Tibial nerve (tissue), 4 donors: Measurements from ENCODE around the gene GNAQ. TPM values are rescaled to one million over a fixed set of nuclear protein-coding genes. Genes with fewer than 3 reads are reported as not detected.
"Not testable (repeated sequence)": the region's sequence is repeated elsewhere in the genome, so short reads cannot be mapped to it uniquely, and the experiment has no call there.

ENCODE experiments used
- DNase-seq, 2 donors: peaks; one replicate each; pipeline ENCODE4 v3.0.0-alpha.2; 2019; ENCODE audit warnings: low spot score in 2 of 2
- H3K27ac ChIP-seq, 4 donors: fragments of 200-600 bp; sonication (generic) in 3 of 4; one replicate each; pipeline ENCODE4 v1.5.1; 2017 to 2019; ENCODE audit warnings: mild to moderate bottlenecking in 1 of 4
- H3K27me3 ChIP-seq, 2 donors: fragments of 200-600 bp; sonication (generic) in 1 of 2; one replicate each; pipeline versions ENCODE4 v1.5.1 to v1.6.0; 2017 to 2019
- H3K36me3 ChIP-seq, 3 donors: fragments of 200-600 bp; sonication (generic); one replicate each; pipeline ENCODE4 v1.5.1; 2018 to 2019
- H3K4me1 ChIP-seq, 4 donors: fragments of 200-600 bp; sonication (generic) in 3 of 4; one replicate each; pipeline ENCODE4 v1.5.1; 2017 to 2019
- H3K4me3 ChIP-seq, 4 donors: fragments of 200-600 bp; sonication (generic) in 3 of 4; one replicate each; pipeline ENCODE4 v1.5.1; 2017 to 2019; ENCODE audit warnings: mild to moderate bottlenecking in 1 of 4, moderate library complexity in 1 of 4
- H3K9me3 ChIP-seq, 4 donors: fragments of 200-600 bp; sonication (generic) in 3 of 4; one replicate each; pipeline ENCODE4 v1.5.1; 2017 to 2019
- EP300 ChIP-seq, 2 donors: sonication (generic); formaldehyde crosslinking; IDR thresholded peaks; one replicate each; pipeline ENCODE4 v1.6.1; 2017; ENCODE audit warnings: antibody characterized with exemption in 2 of 2, mild to moderate bottlenecking in 1 of 2
- POLR2A ChIP-seq, 2 donors: fragments of 450-650 bp; IDR thresholded peaks; one replicate each; pipeline ENCODE4 v1.6.1; 2017; ENCODE audit warnings: antibody characterized with exemption in 2 of 2, mild to moderate bottlenecking in 2 of 2, moderate library complexity in 2 of 2
- WGBS, 2 donors: methylation state at CpG; one replicate each; pipeline ENCODE4 v1.1.5; 2018; 5-methylcytosine and 5-hydroxymethylcytosine counted together
- total RNA-seq, 4 donors: library from RNA; depleted of rRNA; stranded (reverse); fragments of >200 nt; gene quantifications; one replicate each; pipeline ENCODE4 v1.1.0, GENCODE V29; 2016
- TF ChIP-seq, protein P1 (sequence below), 5 experiments: fragments of 200-600 bp in 3 of 5; fragments of 450-650 bp in 2 of 5; sonication (generic) in 3 of 5; IDR thresholded peaks; one replicate each; pipeline ENCODE4 v1.5.1; 2016 to 2019; ENCODE audit warnings: antibody characterized with exemption in 5 of 5, mild to moderate bottlenecking in 3 of 5, moderate library complexity in 2 of 5

GNAQ gene
- total RNA-seq, 4 donors from 2014 or later = 38.7 to 50.3 (median 41.6) TPM

DNA sequence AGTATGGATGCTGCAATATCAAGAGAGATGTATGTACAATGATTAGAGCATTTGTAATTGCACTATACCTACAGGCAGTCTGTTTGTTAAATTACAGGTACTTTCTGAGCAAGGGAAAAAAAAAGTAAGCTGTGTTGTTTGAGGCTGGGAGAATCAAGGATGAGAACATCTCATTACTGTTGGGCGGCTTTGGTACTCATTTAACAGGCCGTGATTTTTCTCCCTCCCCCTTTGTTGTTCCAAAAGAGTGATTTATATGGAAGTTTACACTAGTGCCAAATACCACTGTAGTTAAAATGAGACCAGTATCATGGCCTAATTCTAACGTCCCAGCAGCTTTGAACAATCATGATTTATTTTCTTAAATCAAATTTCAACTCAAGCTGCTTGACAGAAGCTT lies 312.3 kb downstream of the GNAQ start:
- Histone ChIP-seq H3K36me3 (peaks cover 0 to 24% (median 0%) of the 10 kb centered on the region in 3 donors), H3K27ac (no peak overlapping the region), H3K4me1 (peaks cover 0 to 17% (median 0%) of the 10 kb centered on the region in 4 donors), H3K4me3 (no peak overlapping the region), H3K27me3 (no peaks in the 10 kb centered on the region), H3K9me3 (peaks cover 0 to 3% (median 0%) of the 10 kb centered on the region in 4 donors)
- TF ChIP-seq EP300 (IDR thresholded peaks at IDR 0.05) = no peak
- no peak for TF ChIP-seq POLR2A (IDR thresholded peaks at IDR 0.05)
- TF ChIP-seq, protein P1, sequence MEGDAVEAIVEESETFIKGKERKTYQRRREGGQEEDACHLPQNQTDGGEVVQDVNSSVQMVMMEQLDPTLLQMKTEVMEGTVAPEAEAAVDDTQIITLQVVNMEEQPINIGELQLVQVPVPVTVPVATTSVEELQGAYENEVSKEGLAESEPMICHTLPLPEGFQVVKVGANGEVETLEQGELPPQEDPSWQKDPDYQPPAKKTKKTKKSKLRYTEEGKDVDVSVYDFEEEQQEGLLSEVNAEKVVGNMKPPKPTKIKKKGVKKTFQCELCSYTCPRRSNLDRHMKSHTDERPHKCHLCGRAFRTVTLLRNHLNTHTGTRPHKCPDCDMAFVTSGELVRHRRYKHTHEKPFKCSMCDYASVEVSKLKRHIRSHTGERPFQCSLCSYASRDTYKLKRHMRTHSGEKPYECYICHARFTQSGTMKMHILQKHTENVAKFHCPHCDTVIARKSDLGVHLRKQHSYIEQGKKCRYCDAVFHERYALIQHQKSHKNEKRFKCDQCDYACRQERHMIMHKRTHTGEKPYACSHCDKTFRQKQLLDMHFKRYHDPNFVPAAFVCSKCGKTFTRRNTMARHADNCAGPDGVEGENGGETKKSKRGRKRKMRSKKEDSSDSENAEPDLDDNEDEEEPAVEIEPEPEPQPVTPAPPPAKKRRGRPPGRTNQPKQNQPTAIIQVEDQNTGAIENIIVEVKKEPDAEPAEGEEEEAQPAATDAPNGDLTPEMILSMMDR (IDR thresholded peaks at IDR 0.05) = no peak
- 36 to 48% methylated on average over 3 of the region's 3 CpGs for WGBS, 2 donors
- DNase-seq = no peak

- H3K27ac ChIP-seq, H3K27me3 ChIP-seq, H3K4me3 ChIP-seq, H3K9me3 ChIP-seq, DNase-seq: not testable (repeated sequence)
- Histone ChIP-seq H3K4me1 (peaks cover 0 to 23% (median 0%) of the 10 kb centered on the region in 4 donors), H3K36me3 (peaks cover 0 to 13% (median 0%) of the 10 kb centered on the region in 3 donors)
- 53 to 57% methylated on average over 5 of the region's 5 CpGs for WGBS, 2 donors
Observed at GRCh38 chr9:77718298-77718640, 313.3 kb downstream of the GNAQ start.

DNA sequence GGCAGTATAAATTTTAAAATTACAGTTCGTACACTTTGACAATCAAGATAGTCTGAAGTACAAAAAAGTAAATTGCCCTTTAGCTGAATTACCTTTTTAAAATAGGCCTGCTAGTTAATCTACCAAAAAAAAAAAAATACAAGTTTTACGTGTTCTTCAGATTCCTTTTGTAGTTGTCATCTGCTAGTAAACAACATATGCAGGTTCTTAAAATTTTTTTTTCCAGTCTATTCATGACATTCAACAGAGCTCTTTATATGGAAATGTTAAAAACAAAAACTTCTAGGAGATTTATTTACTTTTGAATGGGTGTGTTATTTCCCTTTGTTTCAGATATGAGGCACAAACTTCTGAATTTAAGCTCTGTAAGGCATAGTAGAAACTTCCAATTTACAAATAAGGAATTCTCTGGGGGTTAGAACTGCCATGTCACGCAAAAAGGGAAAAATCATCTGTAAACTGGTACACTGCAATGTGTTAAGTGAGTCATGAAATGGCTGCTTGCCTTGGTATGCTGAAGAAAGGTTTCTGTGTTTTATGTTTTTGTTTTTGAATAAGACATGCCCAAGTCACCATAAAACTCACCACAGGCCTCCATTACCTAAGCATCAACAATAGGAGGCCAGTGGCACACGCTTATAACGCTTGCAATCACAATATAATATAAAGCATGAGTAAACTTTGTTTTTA lies 313.9 kb downstream of the GNAQ start:
- H3K9me3 ChIP-seq, H3K27me3 ChIP-seq, H3K4me3 ChIP-seq, H3K36me3 ChIP-seq, DNase-seq: not testable (repeated sequence)
- Histone ChIP-seq H3K4me1 (peaks cover 0 to 23% (median 0%) of the 10 kb centered on the region in 4 donors), H3K27ac (peak overlapping the region in 1 of 4 donors; percentile 12)
- 58 to 65% methylated on average over 5 of the region's 5 CpGs for WGBS, 2 donors

- Histone ChIP-seq H3K4me3 (no peak overlapping the region), H3K4me1 (peaks cover 0 to 19% (median 0%) of the 10 kb centered on the region in 4 donors), H3K27ac (no peak overlapping the region), H3K27me3 (no peaks in the 10 kb centered on the region), H3K9me3 (peaks cover 0 to 5% (median 0%) of the 10 kb centered on the region in 4 donors), H3K36me3 (no peaks in the 10 kb centered on the region)
- WGBS, 2 donors = 44 to 49% methylated on average over 4 of the region's 4 CpGs
- DNase-seq = no peak
- TF ChIP-seq POLR2A (IDR thresholded peaks at IDR 0.05) (no peak), EP300 (IDR thresholded peaks at IDR 0.05) (no peak)
- TF ChIP-seq, protein P1 (IDR thresholded peaks at IDR 0.05) = no peak
Observed at GRCh38 chr9:77714077-77714549, 317.5 kb downstream of the GNAQ start.

DNA sequence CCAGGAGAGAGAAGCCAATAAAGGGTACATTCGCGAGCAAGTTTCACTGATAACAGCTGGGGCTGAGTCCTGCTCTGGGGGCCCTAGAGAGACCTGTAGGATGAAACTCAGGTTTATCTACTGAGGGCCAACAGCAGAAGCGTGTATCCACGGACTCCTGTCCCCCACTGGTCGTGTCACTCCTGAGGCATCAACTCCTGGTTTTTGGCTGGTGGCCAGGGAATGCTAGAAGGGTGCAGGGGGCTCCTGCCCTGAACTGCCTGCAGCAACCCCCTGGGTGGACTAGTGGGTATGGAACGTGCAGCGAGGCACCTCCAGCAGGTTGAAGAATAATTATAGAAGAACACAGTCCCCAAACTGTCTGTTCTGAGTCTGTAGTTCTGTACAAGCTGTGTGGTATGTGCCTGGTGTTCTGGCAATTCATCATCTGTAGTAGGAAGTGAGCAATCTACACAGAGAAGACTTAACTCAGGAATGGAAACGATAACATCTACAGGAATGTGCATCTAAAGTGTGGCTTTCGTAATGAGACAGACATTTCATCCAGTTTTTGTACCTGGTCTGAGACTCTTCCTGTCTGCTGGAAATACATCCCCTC lies 319.0 kb downstream of the GNAQ start:
- H3K4me3 ChIP-seq = no peak overlapping the region
- 78% methylated on average over 9 of the region's 9 CpGs for WGBS, 2 donors
- H3K4me1 ChIP-seq = peaks cover 0 to 10% (median 0%) of the 10 kb centered on the region in 4 donors
- H3K36me3 ChIP-seq = no peaks in the 10 kb centered on the region
- TF ChIP-seq EP300 (IDR thresholded peaks at IDR 0.05) (no peak), POLR2A (IDR thresholded peaks at IDR 0.05) (no peak)
- TF ChIP-seq, protein P1 (IDR thresholded peaks at IDR 0.05) = no peak
- H3K9me3 ChIP-seq = peaks cover 0 to 13% (median 1%) of the 10 kb centered on the region in 4 donors
- H3K27me3 ChIP-seq = no peaks in the 10 kb centered on the region
- no peak for DNase-seq
- no peak overlapping the region for H3K27ac ChIP-seq

- Histone ChIP-seq H3K27me3 (no peaks in the 10 kb centered on the region), H3K27ac (no peak overlapping the region), H3K4me1 (peaks cover 0 to 9% (median 0%) of the 10 kb centered on the region in 4 donors), H3K9me3 (peaks cover 0 to 13% (median 1%) of the 10 kb centered on the region in 4 donors), H3K4me3 (no peak overlapping the region), H3K36me3 (no peaks in the 10 kb centered on the region)
- TF ChIP-seq, protein P1 (IDR thresholded peaks at IDR 0.05) = no peak
- TF ChIP-seq POLR2A (IDR thresholded peaks at IDR 0.05) (no peak), EP300 (IDR thresholded peaks at IDR 0.05) (no peak)
- no peak for DNase-seq
- WGBS, 2 donors = 76 to 86% methylated on average over 1 of the region's 1 CpG
Observed at GRCh38 chr9:77710965-77711648, 320.5 kb downstream of the GNAQ start.
